GM23338 (cell line): ENCODE data around the gene SELENOH. TPM values are rescaled to one million over a fixed set of nuclear protein-coding genes. Genes with fewer than 3 reads are reported as not detected.

Source experiments
- ATAC-seq: fragments of 200-7000 bp; cut with Tn5 transposase; 3 replicates; pipeline ENCODE4 v1.9.1; 2020
- DNase-seq: peaks from one replicate; pipeline ENCODE4 v3.0.0-alpha.2; 2015; ENCODE audit warnings: low spot score
- H2AFZ ChIP-seq: fragments of 200-600 bp; sonication (generic); 2 replicates; pipeline ENCODE4 v1.8.0; 2016; ENCODE audit warnings: antibody characterized with exemption, mild to moderate bottlenecking, moderate library complexity
- H3F3A ChIP-seq: fragments of 200-600 bp; sonication (generic); replicated peaks from 2 replicates; pipeline ENCODE4 v1.8.0; 2017; ENCODE audit warnings: antibody characterized with exemption, mixed run types, low read depth
- H3K27ac ChIP-seq: fragments of 200-600 bp; sonication (generic); 2 replicates; pipeline ENCODE4 v1.6.1; 2016; ENCODE audit warnings: low read depth
- H3K27me3 ChIP-seq: fragments of 200-600 bp; sonication (generic); 2 replicates; pipeline ENCODE4 v1.8.0; 2016; ENCODE audit warnings: mild to moderate bottlenecking, mixed run types, moderate library complexity; ENCODE audit not compliant: insufficient read depth
- H3K36me3 ChIP-seq: fragments of 200-600 bp; sonication (generic); 2 replicates; pipeline ENCODE4 v1.8.0; 2016; ENCODE audit warnings: mild to moderate bottlenecking; ENCODE audit not compliant: insufficient read depth
- H3K4me1 ChIP-seq: fragments of 200-600 bp; sonication (generic); 2 replicates; pipeline ENCODE4 v1.8.0; 2016; ENCODE audit warnings: mild to moderate bottlenecking, moderate library complexity; ENCODE audit not compliant: insufficient read depth
- H3K4me2 ChIP-seq: fragments of 200-600 bp; sonication (generic); 2 replicates; pipeline ENCODE4 v1.7.1; 2017; ENCODE audit warnings: mixed run types
- H3K4me3 ChIP-seq: fragments of 200-600 bp; sonication (generic); 2 replicates; pipeline ENCODE4 v1.6.1; 2016; ENCODE audit warnings: mixed run types
- H3K79me2 ChIP-seq: fragments of 200-600 bp; sonication (generic); replicated peaks from 2 replicates; pipeline ENCODE4 v1.8.0; 2017; ENCODE audit warnings: mild to moderate bottlenecking; ENCODE audit not compliant: insufficient read depth
- H3K9me2 ChIP-seq: fragments of 200-600 bp; sonication (generic); 2 replicates; pipeline ENCODE4 v1.8.0; 2017; ENCODE audit not compliant: insufficient read depth
- H4K20me1 ChIP-seq: fragments of 200-600 bp; sonication (generic); replicated peaks from 2 replicates; pipeline ENCODE4 v1.8.0; 2017; ENCODE audit warnings: mild to moderate bottlenecking; ENCODE audit not compliant: insufficient read depth
- H3K27ac Mint-ChIP-seq: 2 replicates; pipeline ENCODE4 v1.8.0; 2020; ENCODE audit warnings: inconsistent platforms, mild to moderate bottlenecking, moderate library complexity, mixed read lengths
- H3K27me3 Mint-ChIP-seq: 3 replicates; pipeline ENCODE4 v1.8.0; 2022; ENCODE audit warnings: low read depth, mild to moderate bottlenecking, moderate library complexity, mixed read lengths, inconsistent platforms; ENCODE audit not compliant: insufficient read depth, poor library complexity
- H3K36me3 Mint-ChIP-seq: 3 replicates; pipeline ENCODE4 v1.8.0; 2021; ENCODE audit warnings: low read depth, mild to moderate bottlenecking, inconsistent platforms, moderate library complexity, mixed read lengths
- H3K4me1 Mint-ChIP-seq: 3 replicates; pipeline ENCODE4 v1.8.0; 2020; ENCODE audit warnings: mild to moderate bottlenecking, inconsistent platforms, mixed read lengths
- H3K4me3 Mint-ChIP-seq: 3 replicates; pipeline ENCODE4 v1.8.0; 2021; ENCODE audit warnings: moderate library complexity, mild to moderate bottlenecking, inconsistent platforms, mixed read lengths
- H3K9me3 Mint-ChIP-seq: 3 replicates; pipeline ENCODE4 v1.8.0; 2020; ENCODE audit warnings: moderate library complexity, mild to moderate bottlenecking, inconsistent platforms, mixed read lengths
- CREB1 ChIP-seq: fragments of 250-450 bp; sonication (Bioruptor Pico); IDR thresholded peaks from 2 replicates; pipeline ENCODE4 v1.5.0; 2020; ENCODE audit warnings: low read depth, mild to moderate bottlenecking, moderate library complexity
- CTCF ChIP-seq, 2 experiments: fragments of 200-600 bp in 1 of 2; sonication (generic) in 1 of 2; conservative IDR thresholded peaks; 2 replicates each; pipeline versions ENCODE4 v1.5.1 to v1.6.1; 2016 to 2017; ENCODE audit warnings: antibody characterized with exemption in 2 of 2, low read depth in 2 of 2, mild to moderate bottlenecking in 2 of 2, moderate library complexity in 1 of 2
- ETS1 ChIP-seq: IDR thresholded peaks from 2 replicates; pipeline ENCODE4 v1.6.1; 2016; ENCODE audit warnings: antibody characterized with exemption
- EZH2 ChIP-seq: fragments of 200-600 bp; sonication (generic); IDR thresholded peaks from one replicate; pipeline ENCODE4 v1.8.0; 2017; ENCODE audit warnings: antibody characterized with exemption, mild to moderate bottlenecking, low read depth; ENCODE audit not compliant: unreplicated experiment
- EZH2phosphoT487 ChIP-seq: fragments of 200-600 bp; sonication (generic); IDR thresholded peaks from one replicate; pipeline ENCODE4 v1.8.1; 2018; ENCODE audit warnings: antibody characterized with exemption; ENCODE audit not compliant: unreplicated experiment
- JUNB ChIP-seq: IDR thresholded peaks from one replicate; pipeline ENCODE4 v1.6.1; 2016; ENCODE audit warnings: antibody characterized with exemption; ENCODE audit not compliant: unreplicated experiment
- NANOG ChIP-seq: IDR thresholded peaks from 2 replicates; pipeline ENCODE4 v1.6.1; 2016; ENCODE audit warnings: antibody characterized with exemption, borderline replicate concordance
- POLR2AphosphoS5 ChIP-seq: IDR thresholded peaks from 2 replicates; pipeline ENCODE4 v1.6.1; 2016; ENCODE audit warnings: antibody characterized with exemption, low read depth
- STAT1 ChIP-seq: IDR thresholded peaks from one replicate; pipeline ENCODE4 v1.6.1; 2016; ENCODE audit warnings: antibody characterized with exemption; ENCODE audit not compliant: unreplicated experiment
- ZNF114 ChIP-seq: fragments of 250-450 bp; sonication (Bioruptor Pico); IDR thresholded peaks from 2 replicates; pipeline ENCODE4 v1.5.0; 2020; ENCODE audit warnings: mild to moderate bottlenecking, moderate library complexity
- ZNF331 ChIP-seq: fragments of 250-450 bp; sonication (Bioruptor Pico); IDR thresholded peaks from 2 replicates; pipeline ENCODE4 v1.5.0; 2020; ENCODE audit warnings: low read depth, mild to moderate bottlenecking, moderate library complexity
- polyA plus RNA-seq: library from polyadenylated mRNA; unstranded; fragments of >200 nt; fragmentation: Nextera tagmentation; extraction: Ambion mirVana; gene quantifications from 2 replicates; pipeline ENCODE4 v1.2.1, GENCODE V29; 2016
- total RNA-seq: library from RNA; depleted of rRNA; stranded (reverse); fragments of >200 nt; shearing (Covaris generic); gene quantifications from 2 replicates; pipeline ENCODE4 v1.2.3, GENCODE V29; 2014
- TF ChIP-seq, protein P1 (sequence below): fragments of 250-450 bp; sonication (Bioruptor Pico); IDR thresholded peaks from 2 replicates; pipeline ENCODE4 v1.5.0; 2020; ENCODE audit warnings: mild to moderate bottlenecking, moderate library complexity
- TF ChIP-seq, protein P2 (sequence below): IDR thresholded peaks from one replicate; pipeline ENCODE4 v1.6.1; 2018; ENCODE audit warnings: antibody characterized with exemption; ENCODE audit not compliant: unreplicated experiment

Gene SELENOH
- total and polyA plus RNA-seq, 2 experiments from 2014 or later, result 282 to 379 TPM

- Histone ChIP-seq H3K79me2 (peaks cover 98% of the 10 kb centered on the region), H3K36me3 (no peaks in the 10 kb centered on the region), H3K27ac (no peak overlapping the region), H3K4me1 (peaks cover 38% of the 10 kb centered on the region), H3K4me2 (no peak overlapping the region), H4K20me1 (peaks cover 19% of the 10 kb centered on the region), H2AFZ (no peak overlapping the region), H3K9me2 (no peaks in the 10 kb centered on the region), H3K4me3 (no peak overlapping the region), H3F3A (no peaks in the 10 kb centered on the region), H3K27me3 (no peaks in the 10 kb centered on the region)
- TF ChIP-seq NANOG (no peak), CREB1 (CRISPR knock-in tag) (no peak), CTCF (conservative IDR thresholded peaks at IDR 0.05; ENCODE audit: low read depth in 2 of 2) (no peak), ETS1 (no peak), ZNF331 (CRISPR knock-in tag) (no peak), STAT1 (no peak), POLR2AphosphoS5 (no peak), ZNF114 (CRISPR knock-in tag) (no peak), JUNB (no peak), EZH2 (no peak), EZH2phosphoT487 (no peak)
- TF ChIP-seq, protein P1, sequence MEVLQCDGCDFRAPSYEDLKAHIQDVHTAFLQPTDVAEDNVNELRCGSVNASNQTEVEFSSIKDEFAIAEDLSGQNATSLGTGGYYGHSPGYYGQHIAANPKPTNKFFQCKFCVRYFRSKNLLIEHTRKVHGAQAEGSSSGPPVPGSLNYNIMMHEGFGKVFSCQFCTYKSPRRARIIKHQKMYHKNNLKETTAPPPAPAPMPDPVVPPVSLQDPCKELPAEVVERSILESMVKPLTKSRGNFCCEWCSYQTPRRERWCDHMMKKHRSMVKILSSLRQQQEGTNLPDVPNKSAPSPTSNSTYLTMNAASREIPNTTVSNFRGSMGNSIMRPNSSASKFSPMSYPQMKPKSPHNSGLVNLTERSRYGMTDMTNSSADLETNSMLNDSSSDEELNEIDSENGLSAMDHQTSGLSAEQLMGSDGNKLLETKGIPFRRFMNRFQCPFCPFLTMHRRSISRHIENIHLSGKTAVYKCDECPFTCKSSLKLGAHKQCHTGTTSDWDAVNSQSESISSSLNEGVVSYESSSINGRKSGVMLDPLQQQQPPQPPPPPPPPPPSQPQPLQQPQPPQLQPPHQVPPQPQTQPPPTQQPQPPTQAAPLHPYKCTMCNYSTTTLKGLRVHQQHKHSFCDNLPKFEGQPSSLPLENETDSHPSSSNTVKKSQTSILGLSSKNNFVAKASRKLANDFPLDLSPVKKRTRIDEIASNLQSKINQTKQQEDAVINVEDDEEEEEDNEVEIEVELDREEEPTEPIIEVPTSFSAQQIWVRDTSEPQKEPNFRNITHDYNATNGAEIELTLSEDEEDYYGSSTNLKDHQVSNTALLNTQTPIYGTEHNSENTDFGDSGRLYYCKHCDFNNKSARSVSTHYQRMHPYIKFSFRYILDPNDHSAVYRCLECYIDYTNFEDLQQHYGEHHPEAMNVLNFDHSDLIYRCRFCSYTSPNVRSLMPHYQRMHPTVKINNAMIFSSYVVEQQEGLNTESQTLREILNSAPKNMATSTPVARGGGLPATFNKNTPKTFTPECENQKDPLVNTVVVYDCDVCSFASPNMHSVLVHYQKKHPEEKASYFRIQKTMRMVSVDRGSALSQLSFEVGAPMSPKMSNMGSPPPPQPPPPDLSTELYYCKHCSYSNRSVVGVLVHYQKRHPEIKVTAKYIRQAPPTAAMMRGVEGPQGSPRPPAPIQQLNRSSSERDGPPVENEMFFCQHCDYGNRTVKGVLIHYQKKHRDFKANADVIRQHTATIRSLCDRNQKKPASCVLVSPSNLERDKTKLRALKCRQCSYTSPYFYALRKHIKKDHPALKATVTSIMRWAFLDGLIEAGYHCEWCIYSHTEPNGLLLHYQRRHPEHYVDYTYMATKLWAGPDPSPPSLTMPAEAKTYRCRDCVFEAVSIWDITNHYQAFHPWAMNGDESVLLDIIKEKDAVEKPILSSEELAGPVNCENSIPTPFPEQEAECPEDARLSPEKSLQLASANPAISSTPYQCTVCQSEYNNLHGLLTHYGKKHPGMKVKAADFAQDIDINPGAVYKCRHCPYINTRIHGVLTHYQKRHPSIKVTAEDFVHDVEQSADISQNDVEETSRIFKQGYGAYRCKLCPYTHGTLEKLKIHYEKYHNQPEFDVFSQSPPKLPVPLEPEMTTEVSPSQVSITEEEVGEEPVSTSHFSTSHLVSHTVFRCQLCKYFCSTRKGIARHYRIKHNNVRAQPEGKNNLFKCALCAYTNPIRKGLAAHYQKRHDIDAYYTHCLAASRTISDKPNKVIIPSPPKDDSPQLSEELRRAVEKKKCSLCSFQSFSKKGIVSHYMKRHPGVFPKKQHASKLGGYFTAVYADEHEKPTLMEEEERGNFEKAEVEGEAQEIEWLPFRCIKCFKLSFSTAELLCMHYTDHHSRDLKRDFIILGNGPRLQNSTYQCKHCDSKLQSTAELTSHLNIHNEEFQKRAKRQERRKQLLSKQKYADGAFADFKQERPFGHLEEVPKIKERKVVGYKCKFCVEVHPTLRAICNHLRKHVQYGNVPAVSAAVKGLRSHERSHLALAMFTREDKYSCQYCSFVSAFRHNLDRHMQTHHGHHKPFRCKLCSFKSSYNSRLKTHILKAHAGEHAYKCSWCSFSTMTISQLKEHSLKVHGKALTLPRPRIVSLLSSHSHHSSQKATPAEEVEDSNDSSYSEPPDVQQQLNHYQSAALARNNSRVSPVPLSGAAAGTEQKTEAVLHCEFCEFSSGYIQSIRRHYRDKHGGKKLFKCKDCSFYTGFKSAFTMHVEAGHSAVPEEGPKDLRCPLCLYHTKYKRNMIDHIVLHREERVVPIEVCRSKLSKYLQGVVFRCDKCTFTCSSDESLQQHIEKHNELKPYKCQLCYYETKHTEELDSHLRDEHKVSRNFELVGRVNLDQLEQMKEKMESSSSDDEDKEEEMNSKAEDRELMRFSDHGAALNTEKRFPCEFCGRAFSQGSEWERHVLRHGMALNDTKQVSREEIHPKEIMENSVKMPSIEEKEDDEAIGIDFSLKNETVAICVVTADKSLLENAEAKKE (CRISPR knock-in tag), result no peak
- TF ChIP-seq, protein P2, sequence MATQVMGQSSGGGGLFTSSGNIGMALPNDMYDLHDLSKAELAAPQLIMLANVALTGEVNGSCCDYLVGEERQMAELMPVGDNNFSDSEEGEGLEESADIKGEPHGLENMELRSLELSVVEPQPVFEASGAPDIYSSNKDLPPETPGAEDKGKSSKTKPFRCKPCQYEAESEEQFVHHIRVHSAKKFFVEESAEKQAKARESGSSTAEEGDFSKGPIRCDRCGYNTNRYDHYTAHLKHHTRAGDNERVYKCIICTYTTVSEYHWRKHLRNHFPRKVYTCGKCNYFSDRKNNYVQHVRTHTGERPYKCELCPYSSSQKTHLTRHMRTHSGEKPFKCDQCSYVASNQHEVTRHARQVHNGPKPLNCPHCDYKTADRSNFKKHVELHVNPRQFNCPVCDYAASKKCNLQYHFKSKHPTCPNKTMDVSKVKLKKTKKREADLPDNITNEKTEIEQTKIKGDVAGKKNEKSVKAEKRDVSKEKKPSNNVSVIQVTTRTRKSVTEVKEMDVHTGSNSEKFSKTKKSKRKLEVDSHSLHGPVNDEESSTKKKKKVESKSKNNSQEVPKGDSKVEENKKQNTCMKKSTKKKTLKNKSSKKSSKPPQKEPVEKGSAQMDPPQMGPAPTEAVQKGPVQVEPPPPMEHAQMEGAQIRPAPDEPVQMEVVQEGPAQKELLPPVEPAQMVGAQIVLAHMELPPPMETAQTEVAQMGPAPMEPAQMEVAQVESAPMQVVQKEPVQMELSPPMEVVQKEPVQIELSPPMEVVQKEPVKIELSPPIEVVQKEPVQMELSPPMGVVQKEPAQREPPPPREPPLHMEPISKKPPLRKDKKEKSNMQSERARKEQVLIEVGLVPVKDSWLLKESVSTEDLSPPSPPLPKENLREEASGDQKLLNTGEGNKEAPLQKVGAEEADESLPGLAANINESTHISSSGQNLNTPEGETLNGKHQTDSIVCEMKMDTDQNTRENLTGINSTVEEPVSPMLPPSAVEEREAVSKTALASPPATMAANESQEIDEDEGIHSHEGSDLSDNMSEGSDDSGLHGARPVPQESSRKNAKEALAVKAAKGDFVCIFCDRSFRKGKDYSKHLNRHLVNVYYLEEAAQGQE, result no peak
- Mint-ChIP-seq H3K9me3 (no peaks in the 10 kb centered on the region), H3K4me1 (peaks cover 57% of the 10 kb centered on the region), H3K4me3 (no peak overlapping the region), H3K27me3 (peaks cover 6% of the 10 kb centered on the region), H3K36me3 (peaks cover 7% of the 10 kb centered on the region), H3K27ac (no peak overlapping the region)
- ATAC-seq (no peak), DNase-seq (no peak)
Measured at GRCh38 chr11:57786436-57786835, 45.1 kb downstream of the SELENOH start.
